ENCODE measurements around the gene CHRM2.

GRCh38 chr7:136971776-136972175, 103.3 kb downstream of the CHRM2 start:
- TF ChIP-seq CTCF (IDR thresholded peaks at IDR 0.05), result no peak
- no peak for TF ChIP-seq POLR2A (IDR thresholded peaks at IDR 0.05)
- no peak for TF ChIP-seq POLR2AphosphoS5 (IDR thresholded peaks at IDR 0.05)
